NCI-H1105 (cell line): ENCODE data around the gene ARHGEF28.

Experiments used
- DNase-seq: peaks from one replicate; lab custom pipeline; 2025; lab: John Stamatoyannopoulos, UW

The ARHGEF28 gene

DNA sequence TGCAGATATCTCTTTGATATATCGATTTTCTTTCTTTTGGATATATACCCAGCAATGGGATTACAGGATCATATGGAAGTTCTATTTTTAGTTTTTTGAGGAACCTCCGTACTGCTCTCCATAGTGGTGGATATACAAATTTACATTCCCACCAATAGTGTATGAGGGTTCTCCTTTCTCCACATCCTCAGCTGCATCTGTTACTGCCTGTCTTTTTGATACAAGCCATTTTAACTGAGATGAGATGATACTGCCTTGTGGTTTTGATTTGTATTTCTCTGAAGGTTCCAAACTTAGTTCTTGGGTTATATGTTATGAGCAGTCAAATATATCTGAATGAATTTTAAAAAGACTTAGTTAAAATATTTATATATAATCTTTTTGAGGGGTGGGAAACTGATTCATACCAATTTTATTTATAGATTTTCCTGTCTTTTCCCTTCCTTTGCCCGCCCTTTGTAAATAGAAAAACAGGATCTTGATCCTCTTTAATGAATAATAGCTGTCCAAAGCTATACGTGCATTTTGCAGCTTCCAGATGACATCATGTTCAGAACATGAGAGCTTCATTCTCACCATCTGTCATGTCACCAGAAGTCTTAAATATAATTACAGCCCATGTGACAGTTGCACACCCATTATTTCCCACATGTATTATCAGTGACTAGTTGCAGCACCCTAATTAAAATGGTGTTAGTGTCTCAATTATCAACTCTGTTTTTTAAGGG lies 6.2 kb upstream of the ARHGEF28 start:
- DNase-seq, result no peak

DNA sequence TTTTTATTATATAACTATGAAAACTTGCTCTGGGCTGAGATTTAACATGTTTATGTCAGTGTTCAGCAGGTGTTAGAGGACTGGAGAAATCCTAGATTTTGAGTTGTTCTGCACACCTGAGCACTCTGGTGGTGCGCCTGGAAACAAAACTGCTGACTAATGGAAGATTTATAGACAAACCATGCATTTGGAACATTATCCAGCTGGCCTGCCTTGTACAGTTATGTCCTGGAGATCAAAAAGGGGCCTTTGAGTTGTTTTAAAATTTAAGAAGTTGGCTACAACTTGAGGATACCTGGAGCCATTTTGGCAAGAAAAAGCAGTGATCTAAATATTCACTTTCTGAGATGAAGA lies 5.7 kb upstream of the ARHGEF28 start:
- DNase-seq, result no peak

DNA sequence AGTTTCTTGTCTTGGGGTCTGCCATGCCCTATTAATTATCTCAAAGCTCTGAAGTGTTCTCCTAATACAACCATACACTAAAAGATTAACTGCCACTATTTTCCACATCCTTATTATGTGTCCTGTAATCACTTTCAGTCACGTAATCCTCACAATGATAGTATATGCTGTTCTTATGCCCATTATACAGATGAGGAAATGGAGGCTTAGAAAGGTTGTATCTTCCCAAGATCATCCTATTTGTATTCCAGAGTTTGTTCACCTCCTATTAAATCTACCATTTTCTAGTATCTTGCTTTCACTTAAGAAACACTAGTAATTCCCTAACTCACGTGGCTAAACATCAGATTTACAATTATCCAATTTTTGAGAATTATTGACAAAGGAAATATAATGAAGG lies 2.9 kb upstream of the ARHGEF28 start:
- DNase-seq, result no peak

- DNase-seq, result no peak
These were observed 2.0 kb upstream of the ARHGEF28 start for GRCh38 chr5:73623901-73624404.

- no peak for DNase-seq
These were observed 1.1 kb upstream of the ARHGEF28 start for GRCh38 chr5:73624888-73625287.

- no peak for DNase-seq
These were observed 538 bp upstream of the ARHGEF28 start for GRCh38 chr5:73625372-73625943.

- no peak for DNase-seq
These were observed 868 bp downstream of the ARHGEF28 start for GRCh38 chr5:73626814-73627313.

DNA sequence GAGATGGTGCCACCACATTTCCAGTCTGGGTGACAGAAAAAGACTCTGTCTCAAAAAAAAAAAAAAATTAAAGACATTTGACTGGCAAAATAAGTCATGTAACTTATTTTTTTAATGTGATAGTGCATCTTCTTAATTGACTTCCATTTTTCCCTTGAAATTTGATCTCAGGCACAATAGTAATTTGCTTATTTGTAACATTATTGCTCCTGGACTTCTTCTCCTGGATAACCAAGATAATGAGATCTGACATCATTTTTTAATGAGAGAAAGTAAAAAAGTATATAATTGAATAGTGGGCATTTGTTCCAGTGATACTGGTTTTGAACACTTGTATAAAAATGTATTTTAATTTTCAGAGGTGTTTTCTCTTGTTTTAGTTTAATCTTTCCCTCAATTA lies 3.5 kb downstream of the ARHGEF28 start:
- no peak for DNase-seq

- DNase-seq, result no peak
These were observed 4.8 kb downstream of the ARHGEF28 start for GRCh38 chr5:73630765-73631164.

GRCh38 chr5:73631500-73631899 lies 5.5 kb downstream of the ARHGEF28 start:
- no peak for DNase-seq

GRCh38 chr5:73633060-73633459 lies 7.1 kb downstream of the ARHGEF28 start:
- no peak for DNase-seq

DNA sequence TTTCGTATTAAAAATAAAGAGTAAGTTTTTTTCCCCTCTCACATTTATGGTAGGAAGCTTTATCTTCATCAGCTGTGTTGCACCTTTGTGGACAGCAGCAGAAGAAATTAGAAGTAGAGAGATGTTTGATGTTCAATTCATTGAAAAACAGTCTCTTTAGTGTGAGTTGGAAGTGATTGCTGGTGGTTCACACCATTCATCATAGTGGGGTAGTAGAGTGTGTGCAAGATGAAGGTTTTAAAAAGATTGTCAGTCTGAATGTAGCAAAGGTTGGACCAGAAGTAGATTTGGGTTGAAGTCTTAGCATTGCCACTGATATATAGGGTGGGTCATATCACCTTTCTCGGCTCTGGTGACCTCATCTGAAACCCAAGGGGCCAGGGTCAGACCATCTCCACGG lies 10.4 kb downstream of the ARHGEF28 start:
- DNase-seq, result no peak

GRCh38 chr5:73637565-73637964 lies 11.6 kb downstream of the ARHGEF28 start:
- no peak for DNase-seq

DNA sequence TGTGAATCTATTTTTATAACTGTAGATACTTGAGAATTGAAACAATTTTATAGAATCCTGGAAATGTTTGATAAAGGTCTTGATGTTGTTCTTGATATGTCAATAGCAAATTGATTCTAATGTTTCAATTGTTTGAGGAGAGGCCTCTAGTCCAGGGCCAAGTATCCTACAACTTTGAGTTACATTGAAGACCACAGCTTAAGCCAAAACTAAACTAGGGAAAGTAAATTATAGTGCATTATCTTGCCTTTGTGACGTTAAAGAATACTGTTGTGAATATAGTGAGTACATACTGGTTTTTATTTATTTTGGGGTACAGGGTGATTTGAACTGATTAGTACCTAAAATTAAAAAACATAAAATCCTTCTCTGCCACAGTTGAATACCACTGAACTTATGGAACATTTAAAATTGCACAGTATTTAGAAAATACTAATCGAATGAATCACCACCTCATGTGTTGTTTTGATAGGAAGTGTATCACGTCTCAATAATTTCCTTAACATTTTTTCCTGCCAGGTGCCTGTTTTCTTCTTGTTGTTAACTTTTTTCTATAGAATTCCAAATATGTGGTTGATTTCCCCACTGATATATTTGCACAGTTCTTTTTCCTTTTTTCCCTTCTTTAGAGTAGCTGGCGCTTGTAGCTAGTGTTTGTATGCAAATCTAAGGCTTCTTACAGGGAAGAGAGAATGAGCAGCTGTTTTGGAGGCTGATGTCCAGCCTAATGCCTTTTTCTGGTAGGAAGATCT lies 12.5 kb downstream of the ARHGEF28 start:
- no peak for DNase-seq

- no peak for DNase-seq
These were observed 14.9 kb downstream of the ARHGEF28 start for GRCh38 chr5:73640861-73641320.

GRCh38 chr5:73641811-73642210 lies 15.8 kb downstream of the ARHGEF28 start:
- DNase-seq, result no peak

GRCh38 chr5:73642344-73642743 lies 16.3 kb downstream of the ARHGEF28 start:
- DNase-seq, result no peak

- DNase-seq, result no peak
These were observed 18.5 kb downstream of the ARHGEF28 start for GRCh38 chr5:73644385-73644963.

DNA sequence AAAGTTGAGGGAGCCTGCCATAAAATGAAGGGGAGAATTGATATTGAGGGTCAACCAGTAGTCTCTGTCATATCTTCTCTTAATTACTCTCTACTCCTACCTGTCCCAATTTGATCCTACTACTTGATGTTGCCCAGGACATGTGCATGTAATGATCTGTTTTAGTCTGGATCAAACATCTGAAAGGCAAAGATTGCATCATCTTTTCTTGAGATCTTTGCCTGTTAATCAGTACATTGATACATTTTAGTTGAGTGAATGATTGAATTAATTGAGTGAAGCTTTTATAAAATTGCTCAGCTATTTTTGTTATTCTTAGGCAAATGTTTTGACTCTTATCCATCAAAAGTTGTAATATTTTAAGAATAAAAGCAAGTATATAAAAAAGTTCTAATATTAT lies 21.7 kb downstream of the ARHGEF28 start:
- DNase-seq, result no peak

- no peak for DNase-seq
These were observed 22.5 kb downstream of the ARHGEF28 start for GRCh38 chr5:73648515-73648914.

DNA sequence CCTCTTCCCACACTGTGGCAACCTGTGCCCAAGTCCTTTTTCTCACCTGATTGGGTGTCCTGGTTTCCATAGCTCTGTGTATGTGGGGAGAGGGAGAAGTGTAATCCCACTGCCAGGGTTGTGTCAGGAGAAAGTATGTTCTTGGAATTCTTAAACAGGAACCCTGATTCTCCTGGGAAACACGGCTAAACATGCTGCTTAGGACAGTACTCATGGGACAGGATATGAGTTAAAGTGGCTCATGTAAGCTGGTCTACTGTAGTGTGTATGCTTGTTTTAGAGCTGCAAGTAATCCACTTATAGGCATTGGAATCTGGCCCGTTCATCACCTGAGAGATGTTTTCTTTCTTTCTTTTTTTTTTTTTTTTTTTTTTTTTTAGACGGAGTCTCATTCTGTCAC lies 23.9 kb downstream of the ARHGEF28 start:
- DNase-seq, result no peak

GRCh38 chr5:73652391-73652790 lies 26.4 kb downstream of the ARHGEF28 start:
- DNase-seq, result no peak
